ENCODE data around the gene PTPN6.

The PTPN6 gene

DNA sequence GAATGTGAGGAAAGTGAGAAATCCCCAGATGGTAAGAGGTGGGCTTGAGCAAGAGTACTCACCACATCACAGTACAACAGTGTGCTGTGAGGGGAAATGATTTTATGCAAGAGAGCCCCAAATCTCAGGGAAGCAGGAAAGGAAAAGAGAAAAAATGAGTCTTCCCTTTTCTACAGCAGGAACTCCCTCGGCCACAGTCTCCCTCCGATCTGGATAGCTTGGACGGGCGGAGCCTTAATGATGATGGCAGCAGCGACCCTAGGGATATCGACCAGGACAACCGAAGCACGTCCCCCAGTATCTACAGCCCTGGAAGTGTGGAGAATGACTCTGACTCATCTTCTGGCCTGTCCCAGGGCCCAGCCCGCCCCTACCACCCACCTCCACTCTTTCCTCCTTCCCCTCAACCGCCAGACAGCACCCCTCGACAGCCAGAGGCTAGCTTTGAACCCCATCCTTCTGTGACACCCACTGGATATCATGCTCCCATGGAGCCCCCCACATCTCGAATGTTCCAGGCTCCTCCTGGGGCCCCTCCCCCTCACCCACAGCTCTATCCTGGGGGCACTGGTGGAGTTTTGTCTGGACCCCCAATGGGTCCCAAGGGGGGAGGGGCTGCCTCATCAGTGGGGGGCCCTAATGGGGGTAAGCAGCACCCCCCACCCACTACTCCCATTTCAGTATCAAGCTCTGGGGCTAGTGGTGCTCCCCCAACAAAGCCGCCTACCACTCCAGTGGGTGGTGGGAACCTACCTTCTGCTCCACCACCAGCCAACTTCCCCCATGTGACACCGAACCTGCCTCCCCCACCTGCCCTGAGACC is 15.6 kb upstream of the PTPN6 start:
- TF ChIP-seq, protein P1, sequence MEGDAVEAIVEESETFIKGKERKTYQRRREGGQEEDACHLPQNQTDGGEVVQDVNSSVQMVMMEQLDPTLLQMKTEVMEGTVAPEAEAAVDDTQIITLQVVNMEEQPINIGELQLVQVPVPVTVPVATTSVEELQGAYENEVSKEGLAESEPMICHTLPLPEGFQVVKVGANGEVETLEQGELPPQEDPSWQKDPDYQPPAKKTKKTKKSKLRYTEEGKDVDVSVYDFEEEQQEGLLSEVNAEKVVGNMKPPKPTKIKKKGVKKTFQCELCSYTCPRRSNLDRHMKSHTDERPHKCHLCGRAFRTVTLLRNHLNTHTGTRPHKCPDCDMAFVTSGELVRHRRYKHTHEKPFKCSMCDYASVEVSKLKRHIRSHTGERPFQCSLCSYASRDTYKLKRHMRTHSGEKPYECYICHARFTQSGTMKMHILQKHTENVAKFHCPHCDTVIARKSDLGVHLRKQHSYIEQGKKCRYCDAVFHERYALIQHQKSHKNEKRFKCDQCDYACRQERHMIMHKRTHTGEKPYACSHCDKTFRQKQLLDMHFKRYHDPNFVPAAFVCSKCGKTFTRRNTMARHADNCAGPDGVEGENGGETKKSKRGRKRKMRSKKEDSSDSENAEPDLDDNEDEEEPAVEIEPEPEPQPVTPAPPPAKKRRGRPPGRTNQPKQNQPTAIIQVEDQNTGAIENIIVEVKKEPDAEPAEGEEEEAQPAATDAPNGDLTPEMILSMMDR (IDR thresholded peaks at IDR 0.05), result no peak

DNA sequence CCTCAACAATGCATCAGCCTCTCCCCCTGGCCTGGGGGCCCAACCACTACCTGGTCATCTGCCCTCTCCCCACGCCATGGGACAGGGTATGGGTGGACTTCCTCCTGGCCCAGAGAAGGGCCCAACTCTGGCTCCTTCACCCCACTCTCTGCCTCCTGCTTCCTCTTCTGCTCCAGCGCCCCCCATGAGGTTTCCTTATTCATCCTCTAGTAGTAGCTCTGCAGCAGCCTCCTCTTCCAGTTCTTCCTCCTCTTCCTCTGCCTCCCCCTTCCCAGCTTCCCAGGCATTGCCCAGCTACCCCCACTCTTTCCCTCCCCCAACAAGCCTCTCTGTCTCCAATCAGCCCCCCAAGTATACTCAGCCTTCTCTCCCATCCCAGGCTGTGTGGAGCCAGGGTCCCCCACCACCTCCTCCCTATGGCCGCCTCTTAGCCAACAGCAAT is 14.9 kb upstream of the PTPN6 start:
- TF ChIP-seq, protein P1 (IDR thresholded peaks at IDR 0.05), result no peak

DNA sequence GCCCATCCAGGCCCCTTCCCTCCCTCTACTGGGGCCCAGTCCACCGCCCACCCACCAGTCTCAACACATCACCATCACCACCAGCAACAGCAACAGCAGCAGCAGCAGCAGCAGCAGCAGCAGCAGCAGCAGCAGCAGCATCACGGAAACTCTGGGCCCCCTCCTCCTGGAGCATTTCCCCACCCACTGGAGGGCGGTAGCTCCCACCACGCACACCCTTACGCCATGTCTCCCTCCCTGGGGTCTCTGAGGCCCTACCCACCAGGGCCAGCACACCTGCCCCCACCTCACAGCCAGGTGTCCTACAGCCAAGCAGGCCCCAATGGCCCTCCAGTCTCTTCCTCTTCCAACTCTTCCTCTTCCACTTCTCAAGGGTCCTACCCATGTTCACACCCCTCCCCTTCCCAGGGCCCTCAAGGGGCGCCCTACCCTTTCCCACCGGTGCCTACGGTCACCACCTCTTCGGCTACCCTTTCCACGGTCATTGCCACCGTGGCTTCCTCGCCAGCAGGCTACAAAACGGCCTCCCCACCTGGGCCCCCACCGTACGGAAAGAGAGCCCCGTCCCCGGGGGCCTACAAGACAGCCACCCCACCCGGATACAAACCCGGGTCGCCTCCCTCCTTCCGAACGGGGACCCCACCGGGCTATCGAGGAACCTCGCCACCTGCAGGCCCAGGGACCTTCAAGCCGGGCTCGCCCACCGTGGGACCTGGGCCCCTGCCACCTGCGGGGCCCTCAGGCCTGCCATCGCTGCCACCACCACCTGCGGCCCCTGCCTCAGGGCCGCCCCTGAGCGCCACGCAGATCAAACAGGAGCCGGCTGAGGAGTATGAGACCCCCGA is 14.3 kb upstream of the PTPN6 start:
- TF ChIP-seq, protein P1 (IDR thresholded peaks at IDR 0.05), result no peak

DNA sequence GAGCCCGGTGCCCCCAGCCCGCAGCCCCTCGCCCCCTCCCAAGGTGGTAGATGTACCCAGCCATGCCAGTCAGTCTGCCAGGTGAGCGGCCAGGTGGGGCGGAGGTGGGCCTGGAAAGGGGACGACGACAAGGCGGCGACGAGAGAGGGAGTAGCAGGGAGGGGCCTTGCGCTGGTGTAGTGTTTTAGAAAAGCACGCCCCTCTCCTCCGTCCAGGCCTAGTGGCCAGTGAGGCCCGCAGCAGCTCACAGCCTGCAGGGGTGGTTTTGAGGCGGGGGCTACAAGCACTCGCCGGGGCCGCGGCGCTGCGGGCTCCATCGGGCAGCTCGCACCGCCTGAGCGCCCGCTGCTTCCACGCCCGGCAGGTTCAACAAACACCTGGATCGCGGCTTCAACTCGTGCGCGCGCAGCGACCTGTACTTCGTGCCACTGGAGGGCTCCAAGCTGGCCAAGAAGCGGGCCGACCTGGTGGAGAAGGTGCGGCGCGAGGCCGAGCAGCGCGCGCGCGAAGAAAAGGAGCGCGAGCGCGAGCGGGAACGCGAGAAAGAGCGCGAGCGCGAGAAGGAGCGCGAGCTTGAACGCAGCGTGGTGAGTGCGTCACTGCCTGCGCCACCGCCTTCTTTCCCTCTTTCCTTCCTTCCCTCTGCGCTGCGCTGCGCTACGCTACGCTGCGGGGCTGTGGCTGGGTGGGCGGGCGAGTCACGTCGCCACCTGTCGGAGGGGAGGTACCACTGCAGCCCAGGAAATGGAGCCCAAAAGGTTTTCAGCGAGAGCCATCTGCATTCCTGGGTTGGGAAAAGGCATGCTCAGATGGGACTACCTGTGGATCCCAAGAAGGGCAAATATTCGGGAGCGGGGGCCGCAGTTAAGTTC is 13.4 kb upstream of the PTPN6 start:
- TF ChIP-seq, protein P1 (IDR thresholded peaks at IDR 0.05), result peak; percentile 95

DNA sequence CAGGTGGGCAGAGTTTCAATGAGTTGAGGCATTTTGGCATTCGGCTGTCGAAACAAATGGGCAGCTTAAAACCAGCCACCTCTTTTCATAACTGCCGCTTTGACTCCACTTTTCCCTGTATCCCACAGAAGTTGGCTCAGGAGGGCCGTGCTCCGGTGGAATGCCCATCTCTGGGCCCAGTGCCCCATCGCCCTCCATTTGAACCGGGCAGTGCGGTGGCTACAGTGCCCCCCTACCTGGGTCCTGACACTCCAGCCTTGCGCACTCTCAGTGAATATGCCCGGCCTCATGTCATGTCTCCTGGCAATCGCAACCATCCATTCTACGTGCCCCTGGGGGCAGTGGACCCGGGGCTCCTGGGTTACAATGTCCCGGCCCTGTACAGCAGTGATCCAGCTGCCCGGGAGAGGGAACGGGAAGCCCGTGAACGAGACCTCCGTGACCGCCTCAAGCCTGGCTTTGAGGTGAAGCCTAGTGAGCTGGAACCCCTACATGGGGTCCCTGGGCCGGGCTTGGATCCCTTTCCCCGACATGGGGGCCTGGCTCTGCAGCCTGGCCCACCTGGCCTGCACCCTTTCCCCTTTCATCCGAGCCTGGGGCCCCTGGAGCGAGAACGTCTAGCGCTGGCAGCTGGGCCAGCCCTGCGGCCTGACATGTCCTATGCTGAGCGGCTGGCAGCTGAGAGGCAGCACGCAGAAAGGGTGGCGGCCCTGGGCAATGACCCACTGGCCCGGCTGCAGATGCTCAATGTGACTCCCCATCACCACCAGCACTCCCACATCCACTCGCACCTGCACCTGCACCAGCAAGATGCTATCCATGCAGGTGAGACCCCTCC is 12.6 kb upstream of the PTPN6 start:
- TF ChIP-seq, protein P1 (IDR thresholded peaks at IDR 0.05), result 0 out of 2 replicates have a peak, but pooled peaks have one; percentile 7

DNA sequence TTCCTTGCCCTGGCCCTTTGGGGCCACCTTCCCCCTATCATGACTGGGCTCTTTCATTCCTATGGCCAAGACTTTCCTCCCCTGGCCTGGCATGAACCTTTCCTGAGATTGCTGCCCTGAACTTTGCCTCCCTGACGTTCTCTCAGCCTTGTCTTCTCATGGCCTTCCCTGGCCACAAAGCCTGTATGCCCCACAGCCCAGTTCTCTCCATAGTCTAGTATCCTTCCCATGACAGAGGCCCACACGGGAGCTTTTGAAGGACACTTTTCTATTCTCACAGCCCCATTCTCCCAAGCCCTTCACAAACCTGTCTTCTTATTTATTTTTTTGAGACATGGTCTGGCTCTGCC is 12.0 kb upstream of the PTPN6 start:
- TF ChIP-seq, protein P1 (IDR thresholded peaks at IDR 0.05), result no peak

Measured in LNCAP (cell line).